IPS-NIHi7 (cell line): ENCODE data around the gene SYT1.
"Not testable (repeated sequence)": the region's sequence is repeated elsewhere in the genome, so short reads cannot be mapped to it uniquely, and the experiment has no call there.

Experiments
- DNase-seq: peaks from one replicate; pipeline ENCODE4 v3.0.0; 2012; ENCODE audit warnings: mixed read lengths; ENCODE audit errors: extremely low spot score

Gene SYT1

GRCh38 chr12:79397609-79398008 lies 533.0 kb downstream of the SYT1 start:
- no peak for DNase-seq

GRCh38 chr12:79400481-79400880 lies 535.9 kb downstream of the SYT1 start:
- DNase-seq, result no peak

DNA sequence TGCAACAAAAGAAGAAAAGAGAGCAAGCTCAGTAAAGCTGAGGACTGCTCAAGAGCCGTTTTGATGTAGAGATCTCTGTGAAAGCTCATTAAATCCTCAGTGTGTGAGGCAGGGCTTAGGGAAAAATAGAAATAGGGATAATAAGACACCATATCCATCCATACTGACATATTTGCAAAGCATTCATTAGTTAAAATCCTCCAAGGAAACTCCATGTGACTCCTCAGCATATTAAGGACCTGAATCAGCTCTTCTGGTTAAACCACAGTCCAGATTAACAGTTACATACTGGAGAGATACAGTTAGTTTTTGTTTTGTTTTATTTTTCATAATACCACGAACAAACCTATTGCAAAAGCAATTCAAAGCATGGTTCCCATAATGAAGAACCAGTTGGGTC lies 538.0 kb downstream of the SYT1 start:
- no peak for DNase-seq

DNA sequence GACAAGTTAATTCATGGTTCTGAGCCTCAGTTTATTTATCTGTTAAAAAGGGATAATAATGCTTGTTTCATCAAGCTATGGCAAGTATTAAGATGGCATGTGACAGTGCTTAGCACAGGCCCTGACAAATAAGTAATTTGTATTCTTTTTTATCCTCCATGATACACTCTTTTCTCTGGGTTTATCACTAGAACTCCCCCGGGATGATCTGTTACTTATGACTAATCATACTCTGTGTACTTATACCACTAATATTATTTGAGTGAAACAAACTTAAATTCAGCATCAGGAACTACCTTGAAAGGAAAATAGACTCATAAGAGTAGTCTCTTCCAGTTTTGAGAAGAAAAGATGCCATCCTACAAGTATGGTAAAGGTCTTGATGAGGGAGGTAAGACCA lies 542.4 kb downstream of the SYT1 start:
- DNase-seq, result no peak

DNA sequence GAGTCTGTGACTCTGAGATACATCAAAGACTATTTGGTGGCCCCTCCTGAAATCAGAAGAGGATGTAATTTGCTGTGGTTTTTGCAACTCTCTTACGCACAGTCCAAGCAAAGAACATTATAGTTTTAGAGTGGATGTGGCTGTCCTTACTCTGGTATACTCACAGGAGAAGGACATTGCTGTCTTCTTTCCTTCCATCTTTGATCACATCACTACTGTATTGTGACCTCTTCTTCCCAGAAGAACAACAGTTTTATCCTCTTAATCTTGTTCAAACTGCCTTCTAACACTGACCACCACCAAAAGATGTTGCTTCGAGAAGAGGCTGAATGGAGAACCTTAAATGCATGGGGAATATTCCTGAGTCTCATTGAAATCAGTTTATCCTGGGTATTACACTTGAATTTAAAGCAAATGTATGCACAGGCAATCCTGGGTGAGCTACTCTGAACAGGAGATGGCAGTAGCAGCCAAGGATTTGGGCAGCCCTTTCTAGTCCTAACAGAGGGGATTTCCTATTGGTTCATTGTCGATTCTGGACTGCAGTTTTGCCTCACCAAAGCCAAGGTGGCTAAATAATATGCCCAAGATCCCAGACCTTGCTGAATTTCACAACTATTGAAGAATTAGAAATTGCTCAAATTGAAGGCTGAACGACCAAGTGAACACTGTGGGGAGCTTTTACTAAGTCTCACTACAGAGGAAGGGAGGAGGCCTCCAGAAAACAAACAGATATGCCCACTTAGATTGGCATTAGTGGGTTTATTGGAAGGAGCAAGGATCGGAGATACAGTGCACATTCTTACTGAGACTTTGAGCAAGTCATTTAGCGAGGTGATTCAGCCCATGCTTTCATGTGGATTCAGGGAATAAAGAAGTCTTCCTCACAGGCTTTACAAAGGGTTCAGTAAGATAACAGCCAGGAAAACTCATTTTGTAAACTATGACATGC lies 543.4 kb downstream of the SYT1 start:
- DNase-seq, result peak; percentile 71

DNA sequence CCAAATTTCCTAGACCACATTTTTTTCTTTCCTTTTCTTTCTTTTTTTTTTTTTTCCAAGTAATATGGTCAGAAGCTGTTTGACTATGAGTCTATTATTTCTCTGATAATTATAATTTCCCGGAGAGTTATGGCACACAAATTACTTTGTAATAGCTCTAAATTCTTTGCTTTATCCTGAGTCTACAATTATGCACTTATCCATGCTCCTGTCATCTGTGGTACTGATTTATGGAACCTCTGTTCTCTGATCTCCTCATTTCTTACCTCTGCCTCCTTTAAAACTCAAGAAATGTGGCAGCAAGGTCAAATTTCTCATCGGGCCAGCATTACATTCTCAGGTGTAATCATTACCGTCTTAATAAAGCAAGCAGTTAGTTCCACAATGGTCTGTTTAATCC lies 544.1 kb downstream of the SYT1 start:
- DNase-seq, result no peak

DNA sequence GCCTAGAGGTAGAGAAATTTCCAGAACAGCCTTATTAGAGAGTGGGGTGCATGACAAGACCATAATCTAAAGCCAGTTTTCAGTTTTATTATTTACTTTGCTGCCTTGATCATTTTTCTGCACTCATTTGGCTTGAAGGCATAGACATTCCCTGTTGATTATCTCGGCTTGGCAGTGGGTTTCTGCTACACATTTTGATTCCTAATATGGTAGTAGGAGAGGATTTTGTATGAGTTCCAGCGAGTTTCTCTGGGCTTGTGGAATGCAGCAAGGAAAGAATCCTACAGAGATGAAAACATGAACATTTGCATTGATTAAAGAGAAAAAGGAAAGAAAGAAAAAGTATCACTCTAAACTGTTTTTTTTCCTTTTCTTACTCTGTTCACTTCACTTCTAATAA lies 545.0 kb downstream of the SYT1 start:
- DNase-seq, result no peak

DNA sequence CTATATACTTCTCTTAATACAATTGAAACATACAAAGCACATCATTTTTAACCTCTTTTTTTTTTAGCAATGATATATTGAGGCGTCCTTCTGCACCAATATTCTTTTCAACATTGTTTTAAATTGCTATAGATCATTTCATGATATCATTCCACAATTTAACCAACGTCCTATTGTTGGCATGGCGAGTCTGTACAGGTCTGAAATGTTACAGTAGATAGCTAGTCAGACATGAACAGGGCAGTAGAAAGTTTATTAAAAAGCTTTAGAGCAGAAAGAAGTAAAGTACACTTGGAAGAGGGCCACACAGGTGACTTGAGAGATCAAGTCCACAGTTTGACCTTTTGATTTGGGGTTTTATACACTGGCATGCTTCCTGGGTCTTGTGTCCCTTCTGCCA lies 547.2 kb downstream of the SYT1 start:
- DNase-seq, result no peak

GRCh38 chr12:79413796-79414195 lies 549.2 kb downstream of the SYT1 start:
- DNase-seq, result no peak

DNA sequence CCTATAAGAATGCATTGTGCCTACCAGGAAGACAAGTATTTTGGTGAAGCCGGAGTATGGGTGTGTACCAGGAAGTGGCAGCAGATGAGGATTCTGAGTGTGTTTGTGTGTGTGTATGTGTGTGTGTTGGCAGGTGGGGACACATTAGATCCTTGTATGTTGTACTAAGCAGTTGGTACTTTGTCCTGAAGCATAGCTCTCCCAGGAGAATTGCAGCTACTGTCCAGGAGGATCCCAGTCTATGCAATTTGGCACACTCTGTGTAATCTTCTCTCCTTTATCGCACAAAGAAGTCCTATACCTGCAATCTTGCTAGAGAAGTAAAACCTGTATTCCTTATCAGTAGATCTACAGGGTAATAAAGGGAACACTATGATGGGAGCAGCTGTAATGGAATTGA lies 549.7 kb downstream of the SYT1 start:
- no peak for DNase-seq

DNA sequence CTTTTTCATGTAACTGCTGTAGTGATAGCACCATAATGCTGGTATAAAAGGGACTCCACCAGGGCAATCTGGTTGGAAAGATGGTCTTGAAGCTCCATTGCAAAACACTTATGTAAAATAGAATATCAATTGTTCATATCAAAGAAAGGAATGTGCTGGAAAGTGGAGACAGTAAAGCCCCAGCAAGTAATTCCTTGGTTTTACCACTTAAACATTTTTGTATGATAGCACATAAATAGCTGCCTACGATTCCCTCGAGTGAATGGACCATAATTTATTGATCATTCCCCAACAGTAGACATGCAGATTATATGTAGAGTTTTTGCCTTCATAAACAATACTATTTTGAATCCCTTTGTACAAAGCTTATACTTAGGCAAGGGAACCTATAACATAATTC lies 550.7 kb downstream of the SYT1 start:
- no peak for DNase-seq

DNA sequence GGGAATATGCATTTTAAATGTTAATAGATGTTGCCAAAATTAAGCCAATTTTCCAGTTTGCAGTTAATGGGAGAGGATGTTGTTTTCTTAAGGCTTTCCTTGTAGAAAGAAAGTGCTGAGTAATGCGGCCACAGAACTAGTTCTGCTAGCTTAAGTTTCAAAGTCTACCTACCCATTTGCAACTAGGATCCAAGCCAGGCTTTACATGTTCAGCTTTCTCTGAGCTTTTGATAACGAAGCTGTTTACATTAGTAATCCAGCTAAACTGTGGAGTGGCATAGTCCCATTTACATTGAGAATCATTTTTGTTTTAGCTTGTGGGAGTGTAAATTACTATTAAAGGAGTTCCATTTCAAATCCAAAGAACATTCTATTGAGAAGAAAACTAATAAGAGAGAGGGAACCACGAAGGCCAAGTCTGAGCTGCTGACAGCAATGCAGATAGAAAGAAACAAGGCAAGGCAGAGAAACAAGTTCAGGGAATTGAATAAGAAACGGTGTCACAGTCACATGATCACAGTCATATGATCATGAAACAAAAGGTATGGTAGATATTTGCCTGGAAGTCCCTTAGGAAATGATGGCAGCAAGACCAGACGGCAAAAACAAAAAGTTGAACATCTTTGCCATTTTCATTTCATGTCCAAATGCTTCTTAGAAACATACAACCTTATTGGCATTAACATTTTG lies 551.3 kb downstream of the SYT1 start:
- DNase-seq, result no peak

- DNase-seq, result peak; percentile 63
These were observed 555.6 kb downstream of the SYT1 start for GRCh38 chr12:79420146-79420618.

DNA sequence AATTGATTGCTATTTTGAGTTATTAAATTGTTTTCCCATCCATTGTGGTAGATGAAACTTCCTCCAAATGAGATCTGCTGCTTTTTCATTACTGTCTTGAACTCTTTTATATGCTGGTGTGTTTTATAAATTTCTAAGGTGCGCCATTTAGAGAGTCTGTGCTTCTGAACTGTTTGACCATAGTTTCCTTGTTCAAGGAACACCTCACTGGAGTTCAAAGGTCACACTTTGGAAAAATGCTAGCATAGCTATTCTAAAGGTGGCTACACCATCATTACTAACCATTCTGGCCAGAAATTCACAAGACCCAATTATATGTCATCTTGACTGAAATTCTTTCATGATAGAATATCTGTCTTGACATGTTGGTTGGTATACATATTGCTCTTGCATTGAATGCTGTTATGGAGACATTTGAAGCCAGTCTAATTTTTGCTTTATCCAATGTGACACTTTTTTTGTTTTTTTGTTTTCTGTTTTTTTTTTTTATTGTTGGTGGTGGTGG lies 556.7 kb downstream of the SYT1 start:
- no peak for DNase-seq

DNA sequence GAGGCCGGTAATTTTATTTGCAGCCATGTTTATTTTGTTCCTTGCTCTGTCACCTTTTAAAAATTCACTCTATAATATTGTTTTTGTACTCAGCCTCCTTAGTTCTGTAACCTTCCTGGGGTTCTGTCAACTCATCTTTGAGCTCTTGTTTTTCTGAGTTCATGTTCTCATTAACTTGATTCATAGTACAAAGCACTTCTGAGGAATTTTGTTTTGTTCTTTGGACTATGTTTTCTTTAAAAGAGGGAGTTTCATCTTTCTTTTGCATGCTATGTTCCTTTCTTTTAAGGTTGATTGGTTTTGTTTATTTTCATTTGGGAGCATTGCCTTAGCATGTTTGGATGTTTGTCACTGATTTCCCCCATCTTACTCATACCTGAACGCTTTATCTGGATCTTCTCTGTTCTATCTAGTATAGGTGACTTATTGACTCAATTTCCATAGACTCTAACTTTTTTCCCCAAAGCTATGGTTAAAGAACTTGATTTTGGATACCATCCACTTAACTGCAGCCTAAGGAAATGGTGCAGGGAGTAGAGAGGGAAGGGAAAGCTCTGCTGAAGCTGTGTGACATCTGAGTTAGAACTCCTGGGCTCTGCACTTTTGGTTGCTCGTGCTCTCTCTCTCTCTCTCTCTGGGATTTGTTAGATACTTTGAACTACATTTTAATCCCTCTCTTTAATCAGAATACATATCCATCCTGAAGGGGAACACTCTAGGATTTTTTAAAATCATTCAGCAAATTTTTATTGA lies 557.7 kb downstream of the SYT1 start:
- no peak for DNase-seq

- DNase-seq, result no peak
These were observed 559.0 kb downstream of the SYT1 start for GRCh38 chr12:79423560-79423959.

DNA sequence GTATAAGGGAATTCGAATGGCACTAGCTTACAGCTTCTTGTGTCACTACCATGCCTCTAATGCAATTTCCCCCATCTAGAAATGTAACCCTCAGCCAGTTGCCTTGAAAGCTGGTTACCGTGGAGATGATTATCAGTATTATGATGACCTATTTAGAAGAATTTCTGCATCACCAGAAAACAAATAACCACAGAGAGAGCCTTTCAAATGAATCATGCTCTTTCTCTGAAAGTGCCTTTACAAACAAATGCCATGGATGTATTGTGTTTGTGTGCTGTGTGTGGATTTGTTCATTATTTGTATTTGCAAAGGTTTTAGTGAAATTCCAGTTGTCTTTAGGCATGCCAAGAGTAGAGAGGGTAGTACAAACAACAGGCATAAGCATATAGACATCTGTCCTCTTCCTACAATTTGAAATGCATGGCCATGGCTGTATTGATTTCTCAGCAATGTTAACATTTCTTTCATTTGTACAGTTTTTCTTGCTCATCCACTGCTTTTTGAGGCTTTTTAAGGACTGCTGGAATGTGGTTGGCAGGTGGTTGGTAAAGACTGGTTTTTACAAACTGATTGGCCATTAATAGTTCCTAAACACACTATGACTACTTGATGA lies 559.6 kb downstream of the SYT1 start:
- DNase-seq, result no peak

DNA sequence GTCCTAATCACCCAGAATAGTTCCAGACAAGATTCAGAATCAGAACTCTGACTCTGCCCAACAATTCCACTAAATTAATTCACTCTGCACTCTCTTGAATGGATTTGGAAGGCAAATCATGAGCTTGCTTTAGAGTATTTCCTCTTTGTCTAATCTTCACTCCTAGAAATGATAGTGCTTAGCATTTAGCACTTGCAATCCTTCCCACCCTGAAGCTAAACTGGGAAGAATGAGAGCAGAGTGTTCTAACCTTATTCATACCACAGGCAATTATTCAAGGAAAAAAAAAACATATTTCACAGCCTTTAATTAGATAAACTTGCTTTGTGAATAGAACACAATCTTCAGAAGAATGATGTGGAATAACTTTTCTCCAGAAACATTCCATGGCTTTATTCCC lies 561.5 kb downstream of the SYT1 start:
- DNase-seq, result no peak

DNA sequence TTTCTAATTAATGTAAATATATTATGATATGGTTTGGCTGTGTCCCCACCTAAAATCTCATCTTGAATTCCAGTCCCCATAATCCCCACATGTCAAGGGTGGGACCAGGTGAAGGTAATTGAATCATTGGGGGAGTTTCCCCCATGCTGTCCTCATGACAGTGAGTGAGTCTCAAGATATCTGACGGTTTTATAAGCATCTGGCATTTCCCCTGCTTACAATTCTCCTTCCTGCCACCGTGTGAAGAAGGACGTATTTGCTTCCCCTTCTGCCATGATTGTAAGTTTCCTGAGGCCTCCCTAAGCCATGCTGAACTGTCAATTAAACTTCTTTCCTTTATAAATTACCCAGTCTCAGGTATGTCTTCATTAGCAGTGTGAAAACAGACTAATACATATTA lies 562.2 kb downstream of the SYT1 start:
- not testable (repeated sequence) for DNase-seq

DNA sequence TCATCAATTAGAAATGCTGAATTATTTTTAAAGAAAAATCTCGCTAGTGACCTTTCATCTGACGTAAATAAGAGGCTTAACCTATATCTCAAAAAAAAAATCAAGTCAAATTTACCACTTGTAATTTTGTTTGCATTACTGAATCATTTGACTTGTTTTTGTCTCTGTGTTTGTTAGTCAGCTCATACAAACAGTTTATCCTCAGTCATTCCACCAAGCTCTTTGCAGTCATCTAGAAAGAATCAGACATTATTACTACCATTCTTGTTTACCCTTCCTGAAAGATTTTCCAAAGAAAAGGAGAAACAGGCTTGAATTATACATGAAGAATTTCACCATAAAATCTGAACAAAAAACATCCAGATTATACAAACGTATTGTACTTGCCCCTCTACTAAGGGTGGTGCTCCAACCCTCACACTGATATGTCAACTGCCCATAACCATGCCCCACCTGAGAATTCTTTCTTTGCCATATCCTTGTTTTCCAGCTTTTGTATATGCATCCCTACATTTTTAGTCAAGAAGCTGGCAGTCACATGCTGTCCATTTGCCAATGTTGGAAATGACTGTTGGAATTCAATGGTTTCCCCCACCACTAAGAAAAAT lies 569.0 kb downstream of the SYT1 start:
- DNase-seq, result no peak

GRCh38 chr12:79434561-79434960 lies 570.0 kb downstream of the SYT1 start:
- no peak for DNase-seq
